ENCODE data around the gene UGT3A2. TPM values are rescaled to one million over a fixed set of nuclear protein-coding genes. Genes with fewer than 3 reads are reported as not detected.

UGT3A2 gene
- total RNA-seq, 1 donor from 2014 or later: not detected

DNA sequence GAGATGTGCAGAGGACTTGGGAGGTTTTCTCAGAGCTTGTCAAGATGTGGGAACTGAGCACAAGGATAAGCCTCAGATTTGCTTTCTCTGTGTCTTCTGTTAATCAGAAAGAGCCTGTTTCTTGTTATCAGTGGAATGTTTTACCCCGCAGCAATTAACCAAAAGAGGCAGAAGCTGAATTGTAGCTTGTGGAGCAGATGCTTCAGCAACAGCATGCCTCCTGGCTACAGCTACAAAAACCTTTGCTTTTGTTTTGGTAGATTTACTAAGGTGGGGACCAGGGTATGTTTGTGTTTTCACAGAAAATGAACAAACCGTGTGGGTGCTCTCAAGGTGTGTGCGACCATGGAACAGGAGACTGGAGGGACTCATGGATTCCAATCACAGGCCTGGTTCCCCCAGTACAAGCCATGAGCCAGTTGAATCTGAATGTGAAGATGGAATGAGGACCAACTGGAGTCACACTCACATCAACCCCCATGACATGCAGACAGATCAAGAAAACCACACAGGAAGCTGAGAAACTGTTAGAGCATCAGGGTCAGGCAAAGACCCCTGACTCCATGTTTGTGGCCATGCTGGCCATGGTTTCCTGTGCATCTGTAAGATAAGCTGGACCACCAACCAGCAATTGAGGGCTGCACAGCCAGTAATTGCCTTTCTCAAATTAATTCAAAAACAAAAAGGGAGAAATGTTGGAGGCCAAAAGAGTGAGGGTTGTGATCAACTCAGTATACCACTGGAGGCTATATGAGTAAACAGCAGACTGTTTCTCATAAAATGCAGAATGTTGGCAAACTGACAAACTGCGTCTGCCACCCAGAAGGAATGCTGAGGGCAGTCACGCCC lies 6.9 kb downstream of the UGT3A2 start:
- TF ChIP-seq, protein P1, sequence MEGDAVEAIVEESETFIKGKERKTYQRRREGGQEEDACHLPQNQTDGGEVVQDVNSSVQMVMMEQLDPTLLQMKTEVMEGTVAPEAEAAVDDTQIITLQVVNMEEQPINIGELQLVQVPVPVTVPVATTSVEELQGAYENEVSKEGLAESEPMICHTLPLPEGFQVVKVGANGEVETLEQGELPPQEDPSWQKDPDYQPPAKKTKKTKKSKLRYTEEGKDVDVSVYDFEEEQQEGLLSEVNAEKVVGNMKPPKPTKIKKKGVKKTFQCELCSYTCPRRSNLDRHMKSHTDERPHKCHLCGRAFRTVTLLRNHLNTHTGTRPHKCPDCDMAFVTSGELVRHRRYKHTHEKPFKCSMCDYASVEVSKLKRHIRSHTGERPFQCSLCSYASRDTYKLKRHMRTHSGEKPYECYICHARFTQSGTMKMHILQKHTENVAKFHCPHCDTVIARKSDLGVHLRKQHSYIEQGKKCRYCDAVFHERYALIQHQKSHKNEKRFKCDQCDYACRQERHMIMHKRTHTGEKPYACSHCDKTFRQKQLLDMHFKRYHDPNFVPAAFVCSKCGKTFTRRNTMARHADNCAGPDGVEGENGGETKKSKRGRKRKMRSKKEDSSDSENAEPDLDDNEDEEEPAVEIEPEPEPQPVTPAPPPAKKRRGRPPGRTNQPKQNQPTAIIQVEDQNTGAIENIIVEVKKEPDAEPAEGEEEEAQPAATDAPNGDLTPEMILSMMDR (IDR thresholded peaks at IDR 0.05): no peak
- no peak for DNase-seq
- no peak for ATAC-seq (ENCODE audit: low read depth)
- H3K9me3 Mint-ChIP-seq: no peaks in the 10 kb centered on the region
- intact Hi-C loops (cut with micrococcal nuclease): no loop called here
- H3K36me3 Mint-ChIP-seq (ENCODE audit: low read depth): no peaks in the 10 kb centered on the region
- no peak overlapping the region for H3K4me3 Mint-ChIP-seq
- H3K27me3 Mint-ChIP-seq: peaks cover 3% of the 10 kb centered on the region
- ChIA-PET POLR2A (no interaction called here), CTCF (no interaction called here)
- no peaks in the 10 kb centered on the region for H3K4me1 Mint-ChIP-seq
- no peak overlapping the region for H3K27ac Mint-ChIP-seq

DNA sequence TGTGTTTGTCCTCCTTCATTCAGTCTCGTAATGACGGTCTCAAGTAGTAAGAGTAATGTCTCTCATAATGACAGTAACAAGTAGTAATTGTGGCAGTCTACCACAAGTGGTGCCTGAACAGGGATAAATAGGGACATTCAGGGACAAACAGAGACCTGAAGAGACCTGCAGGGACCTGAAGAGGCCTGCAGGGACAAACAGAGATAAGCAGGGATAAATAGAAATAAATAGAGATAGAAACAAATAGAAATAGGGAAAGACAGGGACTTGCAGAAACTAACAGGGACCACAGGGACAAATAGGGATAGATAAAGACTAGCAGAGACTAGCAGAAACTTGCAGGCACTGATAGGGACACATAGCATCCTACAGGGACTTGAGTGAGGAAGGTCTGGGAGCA lies 7.9 kb downstream of the UGT3A2 start:
- H3K4me3 Mint-ChIP-seq: no peak overlapping the region
- DNase-seq: no peak
- H3K9me3 Mint-ChIP-seq: no peaks in the 10 kb centered on the region
- no peaks in the 10 kb centered on the region for H3K36me3 Mint-ChIP-seq (ENCODE audit: low read depth)
- ATAC-seq (ENCODE audit: low read depth): no peak
- CTCF ChIA-PET: no interaction called here
- no peak overlapping the region for H3K27ac Mint-ChIP-seq
- POLR2A ChIA-PET: no interaction called here
- H3K4me1 Mint-ChIP-seq: peaks cover 4% of the 10 kb centered on the region
- TF ChIP-seq, protein P1 (IDR thresholded peaks at IDR 0.05): no peak
- intact Hi-C loops (cut with micrococcal nuclease): no loop called here
- no peaks in the 10 kb centered on the region for H3K27me3 Mint-ChIP-seq

DNA sequence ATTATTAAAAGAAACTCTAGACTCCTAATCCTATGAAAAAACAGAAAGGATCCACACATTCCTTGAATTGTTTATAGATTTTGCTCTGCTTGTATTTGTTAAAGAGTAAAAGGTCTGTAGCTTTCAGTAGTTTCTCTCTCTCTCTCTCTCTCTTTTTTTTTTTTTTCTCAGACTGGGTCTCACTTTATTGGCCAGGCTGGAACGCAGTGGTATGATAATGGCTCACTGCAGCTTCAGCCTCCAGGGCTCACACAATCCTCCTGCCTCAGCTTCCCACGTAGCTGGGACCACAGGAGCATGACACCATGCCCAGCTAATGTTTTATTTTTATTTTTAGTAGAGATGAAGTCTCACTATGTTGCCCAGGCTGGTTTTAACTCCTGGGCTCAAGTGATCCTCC lies 9.3 kb downstream of the UGT3A2 start:
- CTCF ChIA-PET: interaction anchor here (0.9 kb wide), 1 partner anchor 21 kb away, joined by 3 read pairs; no protein-coding TSS in a partner anchor
- Mint-ChIP-seq H3K36me3 (ENCODE audit: low read depth) (no peaks in the 10 kb centered on the region), H3K9me3 (no peaks in the 10 kb centered on the region), H3K27ac (no peak overlapping the region), H3K4me1 (peaks cover 4% of the 10 kb centered on the region), H3K4me3 (no peak overlapping the region), H3K27me3 (no peaks in the 10 kb centered on the region)
- TF ChIP-seq, protein P1 (IDR thresholded peaks at IDR 0.05): no peak
- DNase-seq (no peak), ATAC-seq (ENCODE audit: low read depth) (no peak)
- intact Hi-C loops (cut with micrococcal nuclease): no loop called here
- POLR2A ChIA-PET: no interaction called here

DNA sequence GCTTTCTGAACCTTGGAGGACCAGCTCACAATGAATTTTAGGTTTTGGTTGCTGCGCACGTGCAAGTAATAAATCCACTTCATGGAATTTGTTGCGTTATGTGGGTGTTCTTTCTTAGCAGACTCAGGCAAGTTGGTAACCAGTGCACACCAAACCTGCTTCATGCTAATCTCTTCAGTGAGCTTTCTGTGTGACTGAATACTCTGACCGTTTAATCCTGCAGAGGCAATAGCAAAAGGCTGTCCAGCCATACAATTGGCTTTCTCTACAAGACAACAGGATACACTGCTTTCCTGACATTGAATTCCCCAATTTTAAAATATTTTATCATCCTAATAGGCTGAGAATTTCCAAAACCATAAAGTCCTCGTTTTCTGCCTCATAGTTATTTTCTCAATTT lies 10.3 kb downstream of the UGT3A2 start:
- intact Hi-C loops (cut with micrococcal nuclease): no loop called here
- DNase-seq: no peak
- Mint-ChIP-seq H3K9me3 (no peaks in the 10 kb centered on the region), H3K4me3 (no peak overlapping the region), H3K27ac (no peak overlapping the region), H3K4me1 (peaks cover 4% of the 10 kb centered on the region), H3K27me3 (no peaks in the 10 kb centered on the region), H3K36me3 (ENCODE audit: low read depth) (no peaks in the 10 kb centered on the region)
- no peak for ATAC-seq (ENCODE audit: low read depth)
- POLR2A ChIA-PET: no interaction called here
- CTCF ChIA-PET: no interaction called here
- TF ChIP-seq, protein P1 (IDR thresholded peaks at IDR 0.05): no peak

DNA sequence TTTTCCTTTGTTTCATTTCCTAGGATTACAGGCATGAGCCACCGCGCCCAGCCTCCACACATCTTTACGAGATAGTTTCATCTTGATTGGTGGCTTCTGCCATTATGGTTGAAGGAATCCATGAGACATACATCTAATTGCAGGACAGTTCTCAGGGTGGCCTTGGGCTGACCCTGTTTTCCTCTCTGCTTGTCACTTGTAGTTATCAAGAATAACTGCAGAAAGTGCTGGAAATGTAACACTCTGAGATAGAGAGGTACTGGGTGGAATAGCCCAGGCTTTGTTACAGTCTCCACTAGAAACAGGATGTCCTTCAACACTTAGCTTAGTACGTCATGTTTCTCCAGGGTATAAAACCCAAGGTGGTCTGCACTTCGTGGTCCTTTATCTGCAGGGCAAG lies 10.7 kb downstream of the UGT3A2 start:
- ChIA-PET POLR2A (no interaction called here), CTCF (no interaction called here)
- H3K27ac Mint-ChIP-seq: no peak overlapping the region
- H3K36me3 Mint-ChIP-seq (ENCODE audit: low read depth): no peaks in the 10 kb centered on the region
- no peak overlapping the region for H3K4me3 Mint-ChIP-seq
- intact Hi-C loops (cut with micrococcal nuclease): no loop called here
- peaks cover 4% of the 10 kb centered on the region for H3K4me1 Mint-ChIP-seq
- no peaks in the 10 kb centered on the region for H3K27me3 Mint-ChIP-seq
- no peak for ATAC-seq (ENCODE audit: low read depth)
- no peak for DNase-seq
- H3K9me3 Mint-ChIP-seq: no peaks in the 10 kb centered on the region
- TF ChIP-seq, protein P1 (IDR thresholded peaks at IDR 0.05): no peak
